HG03097 (cell line): ENCODE measurements around the gene P4HB.

Experiments used
- ATAC-seq: cut with Tn5 transposase; IDR thresholded peaks from one replicate; pipeline ENCODE4 v1.9.1; 2021; ENCODE audit not compliant: unreplicated experiment, low FRiP score

The P4HB gene

GRCh38 chr17:81801327-81801726, 59.0 kb downstream of the P4HB start:
- no peak for ATAC-seq

DNA sequence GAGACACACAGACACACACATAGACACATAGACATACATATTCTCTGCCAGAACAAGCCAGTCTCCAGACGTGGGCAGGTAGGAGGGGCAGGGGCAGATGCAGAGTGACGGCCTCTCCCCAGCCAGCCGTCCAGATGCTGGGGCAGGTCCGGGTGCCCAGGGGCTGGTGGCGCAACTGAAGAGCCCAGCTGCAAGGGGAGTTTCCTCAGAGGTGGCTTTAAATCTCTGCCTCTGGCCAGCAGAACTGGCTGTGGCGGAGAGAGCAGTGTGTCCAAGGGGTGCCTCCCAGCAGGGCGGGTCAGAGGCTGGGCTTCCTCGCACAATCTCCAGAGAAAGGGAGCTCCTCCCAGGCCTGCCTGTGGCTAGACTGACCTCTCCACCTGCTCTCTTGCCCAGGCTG, 65.8 kb downstream of the P4HB start:
- no peak for ATAC-seq

- no peak for ATAC-seq
Observed at GRCh38 chr17:81794074-81794476, 66.3 kb downstream of the P4HB start.
